Ecto neural progenitor cell (in vitro differentiated cells): ENCODE results near the gene TKTL1.

ENCODE experiments used
- DNase-seq: peaks from one replicate; pipeline ENCODE4 v3.0.0-alpha.2; 2018; ENCODE audit warnings: low spot score

Gene TKTL1

DNA sequence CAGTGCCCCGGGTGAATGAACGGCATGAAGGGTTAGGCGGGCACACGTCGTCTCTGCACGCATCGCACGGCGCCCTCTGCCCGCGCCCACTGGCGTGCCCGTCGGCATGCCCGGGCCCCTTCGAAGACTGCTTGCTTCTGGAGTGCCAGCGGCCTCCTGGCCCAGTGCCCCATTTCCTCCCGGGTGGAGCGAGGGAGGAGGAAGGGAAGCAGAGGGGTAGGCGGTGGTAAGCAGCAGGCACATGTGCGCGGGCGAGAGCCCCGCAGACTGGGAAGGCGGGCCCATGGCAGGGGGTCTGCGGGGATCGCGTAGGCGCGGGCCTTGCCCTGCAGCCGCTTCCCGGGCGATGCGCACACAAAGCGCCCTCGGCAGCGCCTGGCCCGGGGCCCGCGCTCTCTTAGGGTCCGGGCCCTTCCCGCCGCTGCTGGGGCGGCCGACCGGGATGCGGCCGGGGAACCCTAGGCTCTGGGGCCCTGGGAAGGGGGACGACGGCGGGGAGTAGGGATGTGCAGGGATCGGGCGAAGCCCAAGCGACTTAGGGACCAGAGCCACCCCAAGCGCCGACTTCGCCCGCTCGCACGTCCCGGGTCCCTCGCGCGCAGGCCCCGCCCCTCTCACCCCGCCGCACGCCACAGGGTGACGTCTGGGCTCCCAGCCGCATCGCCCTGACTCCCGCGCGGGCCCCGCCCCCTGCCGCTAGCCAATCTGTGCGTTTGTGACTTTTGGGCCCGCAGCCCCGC is 82.6 kb downstream of the TKTL1 start:
- DNase-seq = no peak

DNA sequence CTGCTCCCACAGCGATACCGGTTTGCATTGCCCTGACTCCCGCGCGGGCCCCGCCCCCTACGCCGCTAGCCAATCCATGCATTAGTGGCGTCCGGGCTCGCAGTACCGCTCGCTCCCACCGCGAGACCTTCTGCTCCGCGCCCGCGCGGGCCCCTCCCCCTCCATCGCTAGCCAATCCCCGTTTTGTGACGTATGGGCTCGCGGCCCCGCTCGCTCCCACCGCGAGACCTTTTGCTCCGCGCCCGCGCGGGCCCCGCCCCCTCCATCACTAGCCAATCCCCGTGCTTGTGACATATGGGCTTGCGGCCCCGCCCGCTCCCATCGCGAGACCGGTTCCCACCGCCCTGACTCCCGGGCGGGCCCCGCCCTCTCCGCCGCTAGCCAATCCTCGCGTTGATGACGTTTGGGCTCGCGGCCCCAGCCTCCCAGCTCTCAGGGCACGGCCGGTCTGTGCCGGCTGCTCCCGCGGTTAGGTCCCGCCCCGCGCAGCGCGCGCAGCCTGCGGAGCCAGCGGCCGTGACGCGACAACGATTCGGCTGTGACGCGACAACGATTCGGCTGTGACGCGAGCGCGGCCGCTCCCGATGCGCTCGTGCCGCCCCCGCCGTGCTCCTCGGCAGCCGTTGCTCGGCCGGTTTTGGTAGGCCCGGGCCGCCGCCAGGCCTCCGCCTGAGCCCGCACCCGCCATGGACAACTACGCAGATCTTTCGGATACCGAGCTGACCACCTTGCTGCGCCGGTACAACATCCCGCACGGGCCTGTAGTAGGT is 83.4 kb downstream of the TKTL1 start, which contains the start of gene EMD:
EMD (plus strand) TSS at position 497 of the 770 bp plus-strand sequence; CDS start at position 687, 190 bp downstream.
- peak; percentile 96 for DNase-seq

DNA sequence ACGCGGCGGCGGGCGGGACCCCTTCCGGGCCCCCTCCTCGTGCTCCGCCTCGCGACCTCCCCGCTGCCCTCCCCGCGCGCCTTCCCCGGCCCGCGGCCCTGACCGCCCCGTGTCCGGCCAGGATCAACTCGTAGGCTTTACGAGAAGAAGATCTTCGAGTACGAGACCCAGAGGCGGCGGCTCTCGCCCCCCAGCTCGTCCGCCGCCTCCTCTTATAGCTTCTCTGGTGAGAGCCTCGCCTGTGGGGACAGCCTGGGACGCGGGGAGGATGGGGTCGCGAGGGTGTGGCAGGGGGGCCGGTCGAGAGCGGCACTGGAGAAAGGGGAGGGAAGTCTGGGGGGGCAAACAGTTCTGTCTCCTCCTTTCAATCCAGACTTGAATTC is 84.0 kb downstream of the TKTL1 start:
- no peak for DNase-seq
